Stimulated activated CD8-positive, alpha-beta memory T cell treated with anti-CD3 and anti-CD28 coated beads, Interleukin-12 subunit alpha, Interleukin-12 subunit beta, amount 100 ng/mL, for 4 hours (primary cell): ENCODE data around the gene IDI2.
A peak's percentile ranks its signal among the peaks of the same experiment; 100 is the strongest.
"Not testable (repeated sequence)": the region's sequence is repeated elsewhere in the genome, so short reads cannot be mapped to it uniquely, and the experiment has no call there.

Experiments
- DNase-seq: peaks from one replicate; pipeline ENCODE4 v3.0.0-alpha.2; 2020; ENCODE audit warnings: low read depth

IDI2 gene

GRCh38 chr10:1025683-1026082 lies at the start of gene IDI2:
Gene IDI2, minus strand, starts transcription at chr10:1025859. Its CDS starts 1,136 bp downstream, at chr10:1024723.
- DNase-seq: no peak

- no peak for DNase-seq
Observed at GRCh38 chr10:1074748-1075308, 49.2 kb upstream of the IDI2 start.

GRCh38 chr10:1074052-1074747 lies 48.5 kb upstream of the IDI2 start:
- DNase-seq: no peak

GRCh38 chr10:1070919-1071318 lies 45.3 kb upstream of the IDI2 start:
- no peak for DNase-seq

GRCh38 chr10:1068380-1069361 lies 43.0 kb upstream of the IDI2 start:
- DNase-seq: no peak

- not testable (repeated sequence) for DNase-seq
Observed at GRCh38 chr10:1066734-1067133, 41.1 kb upstream of the IDI2 start.

- no peak for DNase-seq
Observed at GRCh38 chr10:1064964-1065247, 39.2 kb upstream of the IDI2 start.

- DNase-seq: no peak
Observed at GRCh38 chr10:1063232-1063865, 37.7 kb upstream of the IDI2 start.

- DNase-seq: no peak
Observed at GRCh38 chr10:1061930-1062774, 36.5 kb upstream of the IDI2 start.

- DNase-seq: no peak
Observed at GRCh38 chr10:1059902-1060301, 34.2 kb upstream of the IDI2 start.

- no peak for DNase-seq
Observed at GRCh38 chr10:1058017-1058416, 32.4 kb upstream of the IDI2 start.

GRCh38 chr10:1057106-1057657 lies 31.5 kb upstream of the IDI2 start:
- DNase-seq: no peak

- peak; percentile 84 for DNase-seq
Observed at GRCh38 chr10:1056326-1057105, 30.9 kb upstream of the IDI2 start, which contains the start of gene WDR37. Gene WDR37, plus strand, starts transcription at chr10:1056385. Its CDS starts 15,771 bp downstream, at chr10:1072156.

GRCh38 chr10:1054684-1055083 lies 29.0 kb upstream of the IDI2 start:
- DNase-seq: no peak

GRCh38 chr10:1050554-1050953 lies 24.9 kb upstream of the IDI2 start:
- no peak for DNase-seq

GRCh38 chr10:1050145-1050544 lies 24.5 kb upstream of the IDI2 start:
- no peak for DNase-seq

GRCh38 chr10:1049425-1049958 lies 23.8 kb upstream of the IDI2 start:
- DNase-seq: no peak

- peak; percentile 94 for DNase-seq
Observed at GRCh38 chr10:1048732-1049424, 23.2 kb upstream of the IDI2 start, which contains the start of gene IDI1. Gene IDI1, minus strand, starts transcription at chr10:1049119. Its CDS starts 116 bp downstream, at chr10:1049003.

- DNase-seq: no peak
Observed at GRCh38 chr10:1048349-1048731, 22.7 kb upstream of the IDI2 start.
